MCF 10A (cell line): ENCODE measurements around the gene BDKRB1. TPM values are rescaled to one million over a fixed set of nuclear protein-coding genes. Genes with fewer than 3 reads are reported as not detected.

Experiments
- BruUV-seq: library from RNA; stranded (reverse); fragments of 400-500 nt; replicated peaks from 2 replicates; lab custom pipeline; 2021; lab: Mats Ljungman, UMichigan
- CTCF ChIA-PET: fragments of 300-600 bp; sonication (Branson Sonifier 250); formaldehyde crosslinking; extraction: SDS; loops from one replicate; lab custom pipeline; 2021; ENCODE audit warnings: antibody characterized with exemption, inconsistent platforms; lab: Yijun Ruan, JAX
- POLR2A ChIA-PET: fragments of 300-600, 350-650 bp; sonication (Branson Sonifier 250); formaldehyde crosslinking; extraction: SDS; loops from one replicate; lab custom pipeline; 2020; ENCODE audit warnings: antibody characterized with exemption, inconsistent platforms; lab: Yijun Ruan, JAX
- DNase-seq: peaks from one replicate; pipeline ENCODE4 v3.0.0-alpha.2; 2018; ENCODE audit not compliant: unreplicated experiment
- H3K27ac Mint-ChIP-seq: one replicate; pipeline ENCODE4 v1.8.0; 2022; ENCODE audit warnings: mild to moderate bottlenecking, low read depth, mixed read lengths; ENCODE audit not compliant: unreplicated experiment
- H3K27me3 Mint-ChIP-seq: one replicate; pipeline ENCODE4 v1.8.0; 2022; ENCODE audit warnings: mixed read lengths; ENCODE audit not compliant: insufficient read depth, unreplicated experiment
- H3K36me3 Mint-ChIP-seq: one replicate; pipeline ENCODE4 v1.8.0; 2022; ENCODE audit warnings: mild to moderate bottlenecking, moderate library complexity, mixed read lengths; ENCODE audit not compliant: insufficient read depth, unreplicated experiment
- H3K4me1 Mint-ChIP-seq: one replicate; pipeline ENCODE4 v1.8.0; 2022; ENCODE audit warnings: mixed read lengths; ENCODE audit not compliant: insufficient read depth, unreplicated experiment
- H3K4me3 Mint-ChIP-seq: one replicate; pipeline ENCODE4 v1.8.0; 2022; ENCODE audit warnings: mild to moderate bottlenecking, moderate library complexity, mixed read lengths; ENCODE audit not compliant: unreplicated experiment
- H3K9me3 Mint-ChIP-seq: one replicate; pipeline ENCODE4 v1.8.0; 2022; ENCODE audit warnings: mixed read lengths; ENCODE audit not compliant: unreplicated experiment
- CTCF ChIP-seq: fragments of 200-600 bp; IDR thresholded peaks from one replicate; pipeline ENCODE4 v1.8.0; 2022; ENCODE audit warnings: antibody characterized with exemption, mild to moderate bottlenecking; ENCODE audit not compliant: unreplicated experiment
- intact Hi-C: fragments of 100-400 bp; cut with micrococcal nuclease; formaldehyde crosslinking; loops from 2 replicates; pipeline ENCODE4 v1.14.1; 2022
- total RNA-seq: library from RNA; stranded (reverse); gene quantifications from 2 replicates; pipeline ENCODE4 v1.2.3, GENCODE V29; 2022

The BDKRB1 gene
- total RNA-seq, 1 experiment from 2014 or later, result 0.51 TPM

- Mint-ChIP-seq H3K4me3 (no peak overlapping the region), H3K36me3 (peaks cover 9% of the 10 kb centered on the region), H3K4me1 (peaks cover 19% of the 10 kb centered on the region), H3K27me3 (no peaks in the 10 kb centered on the region), H3K9me3 (peaks cover 15% of the 10 kb centered on the region), H3K27ac (no peak overlapping the region)
- no peak for DNase-seq
- TF ChIP-seq CTCF, result no peak
- ChIA-PET POLR2A (interaction anchor here (1.5 to 2.6 kb wide), 5 partner anchors 10 to 109 kb away, joined by 3 to 23 read pairs (median 7); no protein-coding TSS in a partner anchor), CTCF (interaction anchor here (0.6 to 1.1 kb wide), 3 partner anchors 11 to 163 kb away, joined by 3 read pairs; no protein-coding TSS in a partner anchor)
- intact Hi-C loops, result no loop called here
- no TSS peak for BruUV-seq
Observed at GRCh38 chr14:96214793-96215192, 41.2 kb upstream of the BDKRB1 start.

- peaks cover 15% of the 10 kb centered on the region for H3K9me3 Mint-ChIP-seq
- no peak overlapping the region for H3K4me3 Mint-ChIP-seq
- peaks cover 19% of the 10 kb centered on the region for H3K4me1 Mint-ChIP-seq
- POLR2A ChIA-PET, result interaction anchor here (0.6 to 2.6 kb wide), 10 partner anchors 9 to 1059 kb away, joined by 3 to 25 read pairs (median 6); partner anchors contain the start of genes BDKRB1 and BDKRB2
- peak; percentile 68 for DNase-seq
- no peaks in the 10 kb centered on the region for H3K27me3 Mint-ChIP-seq
- no peak for TF ChIP-seq CTCF
- no TSS peak for BruUV-seq
- intact Hi-C loops, result no loop called here
- CTCF ChIA-PET, result interaction anchor here (0.6 to 1.5 kb wide), 7 partner anchors 10 to 164 kb away, joined by 3 to 4 read pairs (median 3); no protein-coding TSS in a partner anchor
- peak overlapping the region; percentile 19 for H3K27ac Mint-ChIP-seq
- peaks cover 9% of the 10 kb centered on the region for H3K36me3 Mint-ChIP-seq
Observed at GRCh38 chr14:96215452-96216244, 40.4 kb upstream of the BDKRB1 start.

- no peak for DNase-seq
- BruUV-seq, result no TSS peak
- POLR2A ChIA-PET, result interaction anchor here (0.6 to 2.6 kb wide), 7 partner anchors 8 to 111 kb away, joined by 4 to 25 read pairs (median 10); partner anchors contain the start of genes BDKRB1 and BDKRB2
- no peaks in the 10 kb centered on the region for H3K27me3 Mint-ChIP-seq
- peaks cover 9% of the 10 kb centered on the region for H3K36me3 Mint-ChIP-seq
- intact Hi-C loops, result no loop called here
- peaks cover 19% of the 10 kb centered on the region for H3K4me1 Mint-ChIP-seq
- peaks cover 15% of the 10 kb centered on the region for H3K9me3 Mint-ChIP-seq
- peak overlapping the region; percentile 19 for H3K27ac Mint-ChIP-seq
- H3K4me3 Mint-ChIP-seq, result no peak overlapping the region
- TF ChIP-seq CTCF, result no peak
- CTCF ChIA-PET, result interaction anchor here (0.6 to 1.5 kb wide), 6 partner anchors 9 to 118 kb away, joined by 3 to 4 read pairs (median 3); no protein-coding TSS in a partner anchor
Observed at GRCh38 chr14:96216627-96217026, 39.4 kb upstream of the BDKRB1 start.

- Mint-ChIP-seq H3K36me3 (peaks cover 9% of the 10 kb centered on the region), H3K4me3 (no peak overlapping the region), H3K4me1 (peaks cover 19% of the 10 kb centered on the region), H3K27ac (no peak overlapping the region), H3K9me3 (peaks cover 9% of the 10 kb centered on the region), H3K27me3 (no peaks in the 10 kb centered on the region)
- ChIA-PET CTCF (interaction anchor here (0.6 to 1.2 kb wide), 3 partner anchors 8 to 119 kb away, joined by 3 read pairs; no protein-coding TSS in a partner anchor), POLR2A (interaction anchor here (0.6 to 2.6 kb wide), 2 partner anchors 50 to 111 kb away, joined by 4 to 10 read pairs; no protein-coding TSS in a partner anchor)
- no peak for DNase-seq
- BruUV-seq, result no TSS peak
- TF ChIP-seq CTCF, result no peak
- intact Hi-C loops, result no loop called here
Observed at GRCh38 chr14:96217376-96217913, 38.6 kb upstream of the BDKRB1 start.
